GM12891 (cell line): ENCODE results near the gene PCIF1.
"Not testable (repeated sequence)": the region's sequence is repeated elsewhere in the genome, so short reads cannot be mapped to it uniquely, and the experiment has no call there.

Experiments used
- DNase-seq: peaks from one replicate; pipeline ENCODE4 v3.0.0; 2011; ENCODE audit warnings: low spot score; ENCODE audit not compliant: insufficient read length
- FAIRE-seq: peaks from 2 replicates; lab custom pipeline; 2011; peaks lifted over from hg19 to GRCh38; lab: Jason Lieb, UNC
- PAX5 ChIP-seq: IDR thresholded peaks from 2 replicates; pipeline ENCODE4 v1.6.1; 2011; ENCODE audit warnings: low read length, moderate library complexity, mild to moderate bottlenecking; ENCODE audit not compliant: insufficient read depth, severe bottlenecking
- POLR2A ChIP-seq: IDR thresholded peaks from 2 replicates; pipeline ENCODE4 v1.6.1; 2011; ENCODE audit warnings: low read depth, low read length, control low read depth
- POLR2AphosphoS5 ChIP-seq: IDR thresholded peaks from 2 replicates; pipeline ENCODE4 v1.6.1; 2011; ENCODE audit warnings: low read depth, low read length, control low read depth
- POU2F2 ChIP-seq: IDR thresholded peaks from 2 replicates; pipeline ENCODE4 v1.6.1; 2011; ENCODE audit warnings: low read depth, mild to moderate bottlenecking, control low read depth, low read length, moderate library complexity
- SPI1 ChIP-seq: IDR thresholded peaks from 2 replicates; pipeline ENCODE4 v1.6.1; 2011; ENCODE audit warnings: low read depth, low read length, control low read depth
- TAF1 ChIP-seq: IDR thresholded peaks from 2 replicates; pipeline ENCODE4 v1.6.1; 2011; ENCODE audit warnings: low read depth, low read length, control low read depth

PCIF1 gene

GRCh38 chr20:45947110-45947866, 12.8 kb downstream of the PCIF1 start:
- no peak for FAIRE-seq
- DNase-seq: no peak
- peak; percentile 34 for TF ChIP-seq POLR2AphosphoS5
- no peak for TF ChIP-seq POU2F2
- no peak for TF ChIP-seq SPI1
- TF ChIP-seq PAX5: no peak
- peak; percentile 36; the same call in 1 of the 2 replicates for TF ChIP-seq POLR2A
- TF ChIP-seq TAF1: no peak

- FAIRE-seq: no peak
- no peak; the same call in 1 of the 2 replicates for TF ChIP-seq POLR2A
- no peak for TF ChIP-seq SPI1
- TF ChIP-seq POU2F2: no peak; the same call in 1 of the 2 replicates
- no peak for TF ChIP-seq POLR2AphosphoS5
- no peak for DNase-seq
Measured at GRCh38 chr20:45948261-45948733, 13.8 kb downstream of the PCIF1 start.

DNA sequence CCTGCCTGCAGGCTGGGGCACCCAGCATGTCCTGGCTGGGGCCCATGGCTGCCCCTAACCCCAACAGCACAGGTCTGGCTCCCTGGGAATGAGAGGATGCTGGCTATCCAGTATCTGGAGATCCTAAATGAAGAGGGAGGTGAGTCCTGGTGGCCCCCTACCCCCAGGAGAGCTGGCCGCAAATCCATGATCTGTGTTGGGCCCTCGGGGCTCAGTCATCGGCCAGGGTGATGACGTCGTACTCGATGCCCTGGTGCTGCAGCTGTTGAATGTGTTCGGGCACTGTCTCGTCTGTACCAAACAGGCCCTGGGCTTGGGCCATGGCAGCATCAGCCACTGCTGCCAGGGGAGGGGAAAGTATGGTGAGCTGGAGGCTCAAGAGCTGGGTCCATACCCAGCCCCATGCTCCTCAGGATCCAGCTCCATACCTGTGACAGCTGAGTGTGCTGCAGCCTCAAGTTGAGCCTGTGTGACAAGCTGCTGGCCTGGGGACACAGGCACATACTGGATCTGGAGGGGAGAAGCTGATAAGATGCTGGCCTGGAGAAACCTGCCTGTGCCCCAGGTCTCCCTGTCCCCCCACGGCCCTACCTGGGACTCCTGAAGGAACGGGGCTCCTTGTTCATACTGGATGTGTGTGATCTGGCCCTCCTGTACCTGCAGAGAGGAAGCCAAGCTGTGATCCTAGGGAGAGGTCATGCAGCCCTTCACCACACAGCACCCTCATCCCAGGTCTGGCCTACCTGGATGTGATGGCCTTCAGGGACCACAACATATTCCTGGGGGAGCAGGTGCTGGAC, 14.5 kb downstream of the PCIF1 start:
- DNase-seq: no peak
- no peak for FAIRE-seq
- TF ChIP-seq TAF1 (no peak), POLR2A (peak; percentile 58; the same call in 1 of the 2 replicates), POLR2AphosphoS5 (0 out of 2 replicates have a peak, but pooled peaks have one; percentile 55)

- no peak for TF ChIP-seq TAF1
- TF ChIP-seq POLR2AphosphoS5: peak; percentile 57; the same call in 1 of the 2 replicates
- TF ChIP-seq POLR2A: peak; percentile 67; the same call in 1 of the 2 replicates
- TF ChIP-seq POU2F2: no peak
- TF ChIP-seq PAX5: no peak
- no peak for TF ChIP-seq SPI1
- DNase-seq (no peak), FAIRE-seq (no peak)
Measured at GRCh38 chr20:45949542-45950329, 15.3 kb downstream of the PCIF1 start.

- peak; percentile 18; the same call in 1 of the 2 replicates for TF ChIP-seq POLR2AphosphoS5
- TF ChIP-seq POLR2A: peak; percentile 34
- no peak for TF ChIP-seq PAX5
- FAIRE-seq: no peak
- DNase-seq: no peak
Measured at GRCh38 chr20:45950330-45950646, 15.8 kb downstream of the PCIF1 start.

DNA sequence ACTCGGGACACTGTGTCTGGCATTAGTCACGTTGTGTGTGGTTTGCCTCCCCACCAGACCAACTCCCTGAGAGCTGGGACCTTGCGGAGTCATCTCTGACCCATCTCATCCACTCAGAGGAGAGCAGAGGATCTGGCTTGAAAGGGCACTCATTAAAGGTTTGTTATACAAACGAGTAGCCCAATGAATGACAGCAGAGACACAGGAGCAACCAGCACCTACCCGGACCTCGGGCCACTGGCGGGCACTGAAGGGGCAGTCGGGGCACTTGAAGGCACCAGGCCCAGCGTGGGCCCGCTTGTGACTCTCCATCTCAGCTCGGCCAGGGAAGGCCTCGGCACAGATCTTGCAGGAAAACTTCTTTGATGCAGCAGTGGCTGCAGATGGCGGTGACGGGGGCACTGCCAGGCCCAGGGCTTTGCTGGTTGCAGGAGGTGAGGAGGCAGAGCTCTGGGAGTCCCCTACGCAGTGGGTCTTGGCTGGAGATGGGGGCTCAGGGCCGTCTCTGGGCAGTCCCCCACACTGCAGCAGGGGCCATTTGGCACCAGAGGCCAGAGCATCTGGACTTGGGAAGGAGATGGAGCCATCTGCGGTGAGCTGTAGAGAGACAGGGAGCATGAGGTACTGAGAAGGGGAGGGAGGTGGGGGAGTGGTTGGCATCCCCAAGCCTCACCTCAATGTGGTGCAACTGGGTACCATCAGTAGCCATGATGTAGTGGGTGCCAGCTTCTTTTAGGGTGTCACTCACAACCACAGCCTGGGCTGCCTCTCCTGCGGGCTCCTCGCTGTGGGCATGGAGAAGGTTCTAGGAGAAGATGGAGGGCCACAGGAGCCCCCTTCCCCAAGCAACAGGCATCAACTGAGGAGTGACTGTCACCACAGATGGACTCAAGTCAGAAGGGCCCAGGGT, 17.7 kb downstream of the PCIF1 start:
- DNase-seq (no peak), FAIRE-seq (no peak)
- TF ChIP-seq TAF1: no peak
- TF ChIP-seq POLR2A: peak; percentile 59
- 0 out of 2 replicates have a peak, but pooled peaks have one; percentile 2 for TF ChIP-seq POU2F2

- DNase-seq: no peak
Measured at GRCh38 chr20:45952861-45953260, 18.4 kb downstream of the PCIF1 start.

GRCh38 chr20:45953672-45954071, 19.2 kb downstream of the PCIF1 start:
- TF ChIP-seq POLR2AphosphoS5: no peak; the same call in 1 of the 2 replicates
- TF ChIP-seq SPI1: no peak
- peak; percentile 60; the same call in 1 of the 2 replicates for TF ChIP-seq POLR2A
- TF ChIP-seq TAF1: no peak
- TF ChIP-seq POU2F2: no peak
- no peak for TF ChIP-seq PAX5

More at GRCh38 chr20:45952861-45953260, 18.4 kb downstream of the PCIF1 start:
- FAIRE-seq: no peak
- TF ChIP-seq SPI1 (no peak), PAX5 (no peak), POU2F2 (no peak), POLR2AphosphoS5 (no peak), POLR2A (no peak), TAF1 (no peak)

DNA sequence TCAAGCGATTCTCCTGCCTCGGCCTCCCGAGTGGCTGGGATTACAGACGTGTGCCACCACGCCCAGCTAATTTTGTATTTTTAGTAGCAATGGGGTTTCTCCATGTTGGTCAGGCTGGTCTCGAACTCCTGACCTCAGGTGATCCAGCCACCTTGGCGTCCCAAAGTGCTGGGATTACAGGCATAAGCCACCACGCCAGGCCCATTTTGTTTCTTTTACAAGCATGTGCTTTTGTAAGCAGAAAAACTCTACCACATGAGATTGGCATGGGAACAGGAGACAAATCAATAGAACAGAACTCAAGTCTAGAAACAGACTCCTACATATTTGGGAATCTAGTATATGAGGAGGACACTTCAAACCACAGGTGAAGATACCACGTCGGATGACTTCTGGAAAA, 21.8 kb downstream of the PCIF1 start:
- not testable (repeated sequence) for DNase-seq, FAIRE-seq

More at GRCh38 chr20:45953672-45954071, 19.2 kb downstream of the PCIF1 start:
- DNase-seq (no peak), FAIRE-seq (no peak)
